ENCODE measurements around the gene SMIM29.

The SMIM29 gene

GRCh38 chr6:34206726-34207125, 42.1 kb downstream of the SMIM29 start:
- no peak overlapping the region for H3K4me3 Mint-ChIP-seq
- ATAC-seq (replicated peaks) (no peak), DNase-seq (no peak)
- no peaks in the 10 kb centered on the region for H3K9me3 Mint-ChIP-seq
- H3K27ac Mint-ChIP-seq: no peak overlapping the region
- no peaks in the 10 kb centered on the region for H3K4me1 Mint-ChIP-seq
- H3K36me3 Mint-ChIP-seq: no peaks in the 10 kb centered on the region
- no peaks in the 10 kb centered on the region for H3K27me3 Mint-ChIP-seq

GRCh38 chr6:34205916-34206315, 42.9 kb downstream of the SMIM29 start:
- Mint-ChIP-seq H3K4me1 (no peaks in the 10 kb centered on the region), H3K9me3 (no peaks in the 10 kb centered on the region), H3K4me3 (no peak overlapping the region), H3K36me3 (no peaks in the 10 kb centered on the region), H3K27me3 (no peaks in the 10 kb centered on the region), H3K27ac (no peak overlapping the region)
- DNase-seq: no peak
- ATAC-seq (replicated peaks): no peak

DNA sequence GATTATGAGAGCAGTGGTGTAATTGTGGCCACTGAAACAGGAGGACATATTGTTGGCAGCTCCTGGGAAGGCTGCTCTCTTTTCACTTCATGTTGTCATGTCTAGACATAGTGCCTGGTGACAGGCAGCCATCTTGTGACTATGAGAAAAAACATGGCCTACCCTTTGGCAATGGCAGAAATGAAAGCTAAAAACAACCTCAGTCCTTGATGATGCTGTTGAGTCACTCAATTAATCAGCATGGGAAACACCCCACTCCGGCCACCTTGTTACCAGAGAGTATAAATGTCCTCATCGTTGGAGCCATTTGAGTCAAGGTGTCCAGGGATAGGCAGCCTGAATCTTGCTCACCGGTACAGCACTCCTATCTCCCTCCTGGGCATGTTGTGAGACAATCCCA, 43.3 kb downstream of the SMIM29 start:
- no peaks in the 10 kb centered on the region for H3K9me3 Mint-ChIP-seq
- H3K36me3 Mint-ChIP-seq: no peaks in the 10 kb centered on the region
- no peaks in the 10 kb centered on the region for H3K27me3 Mint-ChIP-seq
- ATAC-seq (replicated peaks): no peak
- H3K4me1 Mint-ChIP-seq: no peaks in the 10 kb centered on the region
- no peak for DNase-seq
- no peak overlapping the region for H3K4me3 Mint-ChIP-seq
- H3K27ac Mint-ChIP-seq: no peak overlapping the region

- ATAC-seq (replicated peaks) (no peak), DNase-seq (no peak)
- no peak overlapping the region for H3K4me3 Mint-ChIP-seq
- no peaks in the 10 kb centered on the region for H3K4me1 Mint-ChIP-seq
- H3K27me3 Mint-ChIP-seq: no peaks in the 10 kb centered on the region
- no peaks in the 10 kb centered on the region for H3K9me3 Mint-ChIP-seq
- H3K27ac Mint-ChIP-seq: no peak overlapping the region
- H3K36me3 Mint-ChIP-seq: no peaks in the 10 kb centered on the region
Measured at GRCh38 chr6:34204693-34205092, 44.1 kb downstream of the SMIM29 start.

DNA sequence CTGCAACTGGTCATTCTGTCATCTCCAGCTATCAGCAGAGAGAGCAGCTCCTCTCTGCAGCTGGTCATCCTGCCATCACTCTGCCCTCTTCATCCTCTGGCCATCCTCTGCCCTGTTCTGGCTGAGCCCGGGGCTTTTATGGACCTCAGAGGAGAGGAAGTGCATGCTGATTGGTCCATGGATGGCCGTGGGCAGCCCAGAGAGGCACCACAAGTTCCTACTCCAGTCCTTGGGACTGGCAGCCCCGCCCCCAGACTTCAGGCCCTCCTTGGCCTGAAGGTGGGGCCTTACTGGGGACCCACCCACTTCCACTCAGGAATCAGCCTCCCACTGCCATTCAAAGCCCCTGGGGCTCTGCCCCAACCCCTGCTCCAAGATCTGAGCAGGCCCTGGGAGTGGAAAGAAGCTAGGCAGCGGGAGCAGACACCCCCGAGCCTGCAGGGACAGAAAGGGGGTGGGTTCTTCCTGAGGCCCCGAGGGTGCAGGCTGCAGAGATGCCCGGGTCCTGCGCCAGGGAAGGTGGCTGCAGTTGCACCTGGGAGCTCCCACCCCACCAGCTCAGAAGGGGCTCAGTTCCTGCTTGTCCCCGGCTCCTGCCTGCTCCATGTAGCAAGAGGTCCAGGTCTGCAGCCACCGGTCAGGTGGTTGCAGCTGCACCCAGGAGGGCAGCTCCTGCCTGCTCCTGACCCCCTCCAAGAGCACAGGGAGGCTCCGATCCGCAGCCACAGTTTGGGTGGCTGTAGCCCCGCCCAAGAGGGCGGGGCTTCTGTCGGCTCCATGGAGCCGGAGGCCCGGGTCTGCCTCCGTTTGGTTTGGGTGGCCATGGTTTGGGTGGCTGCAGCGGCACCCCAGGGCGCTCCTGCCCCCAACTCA, 46.2 kb downstream of the SMIM29 start:
- Mint-ChIP-seq H3K36me3 (no peaks in the 10 kb centered on the region), H3K27me3 (no peaks in the 10 kb centered on the region), H3K27ac (no peak overlapping the region), H3K9me3 (no peaks in the 10 kb centered on the region), H3K4me1 (no peaks in the 10 kb centered on the region), H3K4me3 (no peak overlapping the region)
- ATAC-seq (replicated peaks) (no peak), DNase-seq (no peak)

GRCh38 chr6:34201455-34202107, 47.2 kb downstream of the SMIM29 start:
- H3K4me1 Mint-ChIP-seq: peaks cover 2% of the 10 kb centered on the region in 2 donors
- DNase-seq (no peak), ATAC-seq (replicated peaks) (no peak)
- no peaks in the 10 kb centered on the region for H3K27me3 Mint-ChIP-seq
- H3K36me3 Mint-ChIP-seq: no peaks in the 10 kb centered on the region
- no peaks in the 10 kb centered on the region for H3K9me3 Mint-ChIP-seq
- no peak overlapping the region for H3K27ac Mint-ChIP-seq
- H3K4me3 Mint-ChIP-seq: no peak overlapping the region

DNA sequence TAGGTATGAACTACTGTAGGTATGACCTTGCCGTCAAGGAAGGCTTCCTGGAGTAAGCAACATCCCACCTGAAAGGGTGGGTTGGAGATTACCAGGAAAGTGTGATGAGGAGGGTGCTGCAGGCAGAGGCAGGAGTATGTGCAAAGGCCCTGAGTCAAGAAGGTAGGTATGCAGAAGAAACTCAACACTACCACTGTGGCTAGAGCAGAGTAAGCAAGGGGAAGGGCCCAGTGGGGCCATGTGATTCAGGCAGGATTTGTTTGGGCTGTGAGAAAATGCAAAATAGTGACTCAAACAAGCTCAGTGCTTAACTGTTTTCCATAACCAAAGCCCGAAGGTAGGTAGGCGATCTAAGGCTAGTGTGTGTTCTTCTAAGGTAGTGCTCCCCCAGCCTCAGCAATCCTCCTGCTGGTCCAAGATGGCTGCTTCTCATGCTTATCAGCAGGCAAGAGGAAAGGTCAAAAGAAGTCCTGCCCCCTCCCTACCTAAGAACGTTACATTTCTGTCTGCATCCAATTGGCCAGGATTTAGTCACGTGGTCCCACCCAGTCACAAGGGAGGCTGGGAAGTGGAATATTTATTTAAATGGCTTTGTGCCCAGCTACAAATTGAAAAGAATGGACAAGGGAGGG, 48.4 kb downstream of the SMIM29 start:
- no peak for ATAC-seq (replicated peaks)
- H3K4me1 Mint-ChIP-seq: peaks cover 5 to 10% of the 10 kb centered on the region in 2 donors

DNA sequence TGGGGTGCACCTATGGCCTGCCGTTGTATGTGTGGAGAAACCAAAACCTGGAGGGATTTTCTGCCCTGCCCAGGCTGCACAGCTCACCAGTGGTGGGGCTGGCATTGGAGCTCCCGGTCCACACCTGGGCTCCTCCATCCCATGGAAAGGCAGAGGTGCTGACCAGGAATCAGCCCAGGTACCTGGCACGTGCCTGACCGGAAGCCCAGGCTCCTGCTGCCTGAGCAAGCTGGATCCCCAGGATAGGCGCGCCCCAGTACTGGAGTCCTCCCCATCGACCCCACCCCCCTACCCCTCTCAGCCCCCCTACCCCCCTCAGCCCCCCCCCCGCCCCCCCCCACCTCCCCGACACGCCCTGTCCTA, 52.0 kb downstream of the SMIM29 start:
- Mint-ChIP-seq H3K9me3 (no peaks in the 10 kb centered on the region), H3K27ac (peak overlapping the region; percentile 89), H3K27me3 (no peaks in the 10 kb centered on the region), H3K4me1 (peaks cover 5 to 10% of the 10 kb centered on the region in 2 donors), H3K36me3 (no peaks in the 10 kb centered on the region), H3K4me3 (peak overlapping the region; percentile 87 to 91)
- ATAC-seq (replicated peaks) (peak in 1 of 2 donors; percentile 44), DNase-seq (no peak)

More for the DNA sequence above, 48.4 kb downstream of the SMIM29 start:
- Mint-ChIP-seq H3K27me3 (no peaks in the 10 kb centered on the region), H3K9me3 (no peaks in the 10 kb centered on the region), H3K4me3 (no peak overlapping the region), H3K27ac (no peak overlapping the region), H3K36me3 (no peaks in the 10 kb centered on the region)
- no peak for DNase-seq

All from stimulated activated naive B cell treated with anti-CD40 and anti-IgM and Interleukin-4, amounts not matched to agents 10 μg/mL and 1 μg/mL and 100 μg/mL, for 72 hours (primary cell).